H1 (cell line): Measurements from ENCODE around the gene ZNF48. TPM values are rescaled to one million over a fixed set of nuclear protein-coding genes. Genes with fewer than 3 reads are reported as not detected.
A peak's percentile ranks its signal among the peaks of the same experiment; 100 is the strongest.

Experiments
- BACH1 ChIP-seq: IDR thresholded peaks from 2 replicates; pipeline ENCODE4 v1.6.1; 2012; ENCODE audit warnings: low read length, improper control_type of control experiment
- RFX5 ChIP-seq: IDR thresholded peaks from 2 replicates; pipeline ENCODE4 v1.6.1; 2011; ENCODE audit warnings: low read depth, low read length, improper control_type of control experiment, borderline replicate concordance
- SP4 ChIP-seq: IDR thresholded peaks from 2 replicates; pipeline ENCODE4 v1.6.1; 2012; ENCODE audit warnings: low read length, inconsistent platforms
- TCF12 ChIP-seq: IDR thresholded peaks from 2 replicates; pipeline ENCODE4 v1.6.1; 2011; ENCODE audit warnings: low read depth, mild to moderate bottlenecking, low read length
- TEAD4 ChIP-seq: IDR thresholded peaks from 2 replicates; pipeline ENCODE4 v1.6.1; 2012; ENCODE audit warnings: low read depth, low read length, inconsistent platforms, mixed read lengths
- ZNF274 ChIP-seq: IDR thresholded peaks from 2 replicates; pipeline ENCODE4 v1.7.0; 2012; ENCODE audit warnings: low read length, borderline replicate concordance; ENCODE audit errors: extremely low read depth
- polyA plus RNA-seq, 7 experiments: library from polyadenylated mRNA; depleted of rRNA in 3 of 7; stranded (reverse) in 5 of 7; unstranded in 2 of 7; fragments of >200 nt in 5 of 7; fragments of 200-250 nt in 2 of 7; gene quantifications; 1 replicate in 5 of 7; 2 replicates in 1 of 7; 4 replicates in 1 of 7; pipeline versions ENCODE4 v1.2.1 to v1.2.3, GENCODE V29; 2011 to 2013; ENCODE audit warnings: missing spikeins in 2 of 7, mixed read lengths in 2 of 7
- total RNA-seq: library from RNA; stranded (reverse); fragmentation: NEBNext Ultra II Directional; extraction: Animal tissue kit (Norgen Biotek cat#: 25700); gene quantifications from 2 replicates; pipeline ENCODE4 v1.2.1, GENCODE V29; 2021
- TF ChIP-seq, protein P1 (sequence below): fragments of 300-600 bp; sonication (generic); IDR thresholded peaks from 2 replicates; pipeline ENCODE4 v1.7.1; 2012; ENCODE audit warnings: low read length, moderate library complexity, mild to moderate bottlenecking, inconsistent platforms; ENCODE audit not compliant: insufficient replicate concordance
- TF ChIP-seq, protein P2 (sequence below): IDR thresholded peaks from 2 replicates; pipeline ENCODE4 v1.6.1; 2012; ENCODE audit warnings: low read length, inconsistent platforms

The ZNF48 gene
- total and polyA plus RNA-seq, 2 of the 8 experiments (the other 6 are each of a cell fraction or from before 2014, with no cell fraction given) = 30.4 to 41.2 TPM

DNA sequence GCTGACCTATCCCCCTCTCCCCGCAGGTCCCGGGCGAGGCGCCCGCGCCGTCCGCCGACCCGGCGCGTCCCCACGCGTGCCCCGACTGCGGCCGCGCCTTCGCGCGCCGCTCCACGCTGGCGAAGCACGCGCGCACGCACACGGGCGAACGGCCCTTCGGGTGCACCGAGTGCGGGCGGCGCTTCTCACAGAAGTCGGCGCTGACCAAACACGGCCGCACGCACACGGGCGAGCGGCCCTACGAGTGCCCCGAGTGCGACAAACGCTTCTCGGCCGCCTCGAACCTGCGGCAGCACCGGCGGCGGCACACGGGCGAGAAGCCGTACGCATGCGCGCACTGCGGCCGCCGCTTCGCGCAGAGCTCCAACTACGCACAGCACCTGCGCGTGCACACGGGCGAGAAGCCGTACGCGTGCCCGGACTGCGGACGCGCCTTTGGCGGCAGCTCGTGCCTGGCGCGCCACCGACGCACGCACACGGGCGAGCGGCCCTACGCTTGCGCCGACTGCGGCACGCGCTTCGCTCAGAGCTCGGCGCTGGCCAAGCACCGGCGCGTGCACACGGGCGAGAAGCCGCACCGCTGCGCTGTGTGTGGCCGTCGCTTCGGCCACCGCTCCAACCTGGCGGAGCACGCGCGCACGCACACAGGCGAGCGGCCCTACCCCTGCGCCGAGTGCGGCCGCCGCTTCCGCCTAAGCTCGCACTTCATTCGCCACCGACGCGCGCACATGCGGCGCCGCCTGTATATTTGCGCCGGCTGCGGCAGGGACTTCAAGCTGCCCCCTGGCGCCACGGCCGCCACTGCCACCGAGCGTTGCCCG lies 22.5 kb downstream of the ZNF48 start (continued):
- TF ChIP-seq, protein P1, sequence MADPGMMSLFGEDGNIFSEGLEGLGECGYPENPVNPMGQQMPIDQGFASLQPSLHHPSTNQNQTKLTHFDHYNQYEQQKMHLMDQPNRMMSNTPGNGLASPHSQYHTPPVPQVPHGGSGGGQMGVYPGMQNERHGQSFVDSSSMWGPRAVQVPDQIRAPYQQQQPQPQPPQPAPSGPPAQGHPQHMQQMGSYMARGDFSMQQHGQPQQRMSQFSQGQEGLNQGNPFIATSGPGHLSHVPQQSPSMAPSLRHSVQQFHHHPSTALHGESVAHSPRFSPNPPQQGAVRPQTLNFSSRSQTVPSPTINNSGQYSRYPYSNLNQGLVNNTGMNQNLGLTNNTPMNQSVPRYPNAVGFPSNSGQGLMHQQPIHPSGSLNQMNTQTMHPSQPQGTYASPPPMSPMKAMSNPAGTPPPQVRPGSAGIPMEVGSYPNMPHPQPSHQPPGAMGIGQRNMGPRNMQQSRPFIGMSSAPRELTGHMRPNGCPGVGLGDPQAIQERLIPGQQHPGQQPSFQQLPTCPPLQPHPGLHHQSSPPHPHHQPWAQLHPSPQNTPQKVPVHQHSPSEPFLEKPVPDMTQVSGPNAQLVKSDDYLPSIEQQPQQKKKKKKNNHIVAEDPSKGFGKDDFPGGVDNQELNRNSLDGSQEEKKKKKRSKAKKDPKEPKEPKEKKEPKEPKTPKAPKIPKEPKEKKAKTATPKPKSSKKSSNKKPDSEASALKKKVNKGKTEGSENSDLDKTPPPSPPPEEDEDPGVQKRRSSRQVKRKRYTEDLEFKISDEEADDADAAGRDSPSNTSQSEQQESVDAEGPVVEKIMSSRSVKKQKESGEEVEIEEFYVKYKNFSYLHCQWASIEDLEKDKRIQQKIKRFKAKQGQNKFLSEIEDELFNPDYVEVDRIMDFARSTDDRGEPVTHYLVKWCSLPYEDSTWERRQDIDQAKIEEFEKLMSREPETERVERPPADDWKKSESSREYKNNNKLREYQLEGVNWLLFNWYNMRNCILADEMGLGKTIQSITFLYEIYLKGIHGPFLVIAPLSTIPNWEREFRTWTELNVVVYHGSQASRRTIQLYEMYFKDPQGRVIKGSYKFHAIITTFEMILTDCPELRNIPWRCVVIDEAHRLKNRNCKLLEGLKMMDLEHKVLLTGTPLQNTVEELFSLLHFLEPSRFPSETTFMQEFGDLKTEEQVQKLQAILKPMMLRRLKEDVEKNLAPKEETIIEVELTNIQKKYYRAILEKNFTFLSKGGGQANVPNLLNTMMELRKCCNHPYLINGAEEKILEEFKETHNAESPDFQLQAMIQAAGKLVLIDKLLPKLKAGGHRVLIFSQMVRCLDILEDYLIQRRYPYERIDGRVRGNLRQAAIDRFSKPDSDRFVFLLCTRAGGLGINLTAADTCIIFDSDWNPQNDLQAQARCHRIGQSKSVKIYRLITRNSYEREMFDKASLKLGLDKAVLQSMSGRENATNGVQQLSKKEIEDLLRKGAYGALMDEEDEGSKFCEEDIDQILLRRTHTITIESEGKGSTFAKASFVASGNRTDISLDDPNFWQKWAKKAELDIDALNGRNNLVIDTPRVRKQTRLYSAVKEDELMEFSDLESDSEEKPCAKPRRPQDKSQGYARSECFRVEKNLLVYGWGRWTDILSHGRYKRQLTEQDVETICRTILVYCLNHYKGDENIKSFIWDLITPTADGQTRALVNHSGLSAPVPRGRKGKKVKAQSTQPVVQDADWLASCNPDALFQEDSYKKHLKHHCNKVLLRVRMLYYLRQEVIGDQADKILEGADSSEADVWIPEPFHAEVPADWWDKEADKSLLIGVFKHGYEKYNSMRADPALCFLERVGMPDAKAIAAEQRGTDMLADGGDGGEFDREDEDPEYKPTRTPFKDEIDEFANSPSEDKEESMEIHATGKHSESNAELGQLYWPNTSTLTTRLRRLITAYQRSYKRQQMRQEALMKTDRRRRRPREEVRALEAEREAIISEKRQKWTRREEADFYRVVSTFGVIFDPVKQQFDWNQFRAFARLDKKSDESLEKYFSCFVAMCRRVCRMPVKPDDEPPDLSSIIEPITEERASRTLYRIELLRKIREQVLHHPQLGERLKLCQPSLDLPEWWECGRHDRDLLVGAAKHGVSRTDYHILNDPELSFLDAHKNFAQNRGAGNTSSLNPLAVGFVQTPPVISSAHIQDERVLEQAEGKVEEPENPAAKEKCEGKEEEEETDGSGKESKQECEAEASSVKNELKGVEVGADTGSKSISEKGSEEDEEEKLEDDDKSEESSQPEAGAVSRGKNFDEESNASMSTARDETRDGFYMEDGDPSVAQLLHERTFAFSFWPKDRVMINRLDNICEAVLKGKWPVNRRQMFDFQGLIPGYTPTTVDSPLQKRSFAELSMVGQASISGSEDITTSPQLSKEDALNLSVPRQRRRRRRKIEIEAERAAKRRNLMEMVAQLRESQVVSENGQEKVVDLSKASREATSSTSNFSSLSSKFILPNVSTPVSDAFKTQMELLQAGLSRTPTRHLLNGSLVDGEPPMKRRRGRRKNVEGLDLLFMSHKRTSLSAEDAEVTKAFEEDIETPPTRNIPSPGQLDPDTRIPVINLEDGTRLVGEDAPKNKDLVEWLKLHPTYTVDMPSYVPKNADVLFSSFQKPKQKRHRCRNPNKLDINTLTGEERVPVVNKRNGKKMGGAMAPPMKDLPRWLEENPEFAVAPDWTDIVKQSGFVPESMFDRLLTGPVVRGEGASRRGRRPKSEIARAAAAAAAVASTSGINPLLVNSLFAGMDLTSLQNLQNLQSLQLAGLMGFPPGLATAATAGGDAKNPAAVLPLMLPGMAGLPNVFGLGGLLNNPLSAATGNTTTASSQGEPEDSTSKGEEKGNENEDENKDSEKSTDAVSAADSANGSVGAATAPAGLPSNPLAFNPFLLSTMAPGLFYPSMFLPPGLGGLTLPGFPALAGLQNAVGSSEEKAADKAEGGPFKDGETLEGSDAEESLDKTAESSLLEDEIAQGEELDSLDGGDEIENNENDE = no peak
- TF ChIP-seq TEAD4 = no peak; the same call in 1 of the 2 replicates
- no peak for TF ChIP-seq SP4
- no peak for TF ChIP-seq ZNF274
- TF ChIP-seq, protein P2, sequence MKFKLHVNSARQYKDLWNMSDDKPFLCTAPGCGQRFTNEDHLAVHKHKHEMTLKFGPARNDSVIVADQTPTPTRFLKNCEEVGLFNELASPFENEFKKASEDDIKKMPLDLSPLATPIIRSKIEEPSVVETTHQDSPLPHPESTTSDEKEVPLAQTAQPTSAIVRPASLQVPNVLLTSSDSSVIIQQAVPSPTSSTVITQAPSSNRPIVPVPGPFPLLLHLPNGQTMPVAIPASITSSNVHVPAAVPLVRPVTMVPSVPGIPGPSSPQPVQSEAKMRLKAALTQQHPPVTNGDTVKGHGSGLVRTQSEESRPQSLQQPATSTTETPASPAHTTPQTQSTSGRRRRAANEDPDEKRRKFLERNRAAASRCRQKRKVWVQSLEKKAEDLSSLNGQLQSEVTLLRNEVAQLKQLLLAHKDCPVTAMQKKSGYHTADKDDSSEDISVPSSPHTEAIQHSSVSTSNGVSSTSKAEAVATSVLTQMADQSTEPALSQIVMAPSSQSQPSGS = no peak
- TF ChIP-seq TCF12 = no peak
- TF ChIP-seq RFX5 = no peak
- peak; percentile 30; the same call in 1 of the 2 replicates for TF ChIP-seq BACH1
